ENCODE results near the gene LOXL3.

- TF ChIP-seq CTCF (conservative IDR thresholded peaks at IDR 0.05; ENCODE audit: low read length): no peak
- no peak for TF ChIP-seq EZH2phosphoT487 (IDR thresholded peaks at IDR 0.05; ENCODE audit: borderline replicate concordance)
Measured at GRCh38 chr2:74529357-74530238, 24.1 kb downstream of the LOXL3 start, which contains the start of the genes AUP1 and HTRA2.

Measured in Loucy (cell line).